22Rv1 (cell line): ENCODE data around the gene RTN1.

Experiments
- H3K27ac ChIP-seq: fragments of 450-650 bp; 2 replicates; pipeline ENCODE4 v1.5.1; 2017
- CTCF ChIP-seq: fragments of 450-650 bp; IDR thresholded peaks from 2 replicates; pipeline ENCODE4 v1.5.1; 2017; ENCODE audit warnings: mild to moderate bottlenecking
- ZFX ChIP-seq: fragments of 450-650 bp; IDR thresholded peaks from 2 replicates; pipeline ENCODE4 v1.6.1; 2017; ENCODE audit warnings: antibody characterized with exemption, borderline replicate concordance

Gene RTN1

GRCh38 chr14:59751578-59751977, 119.0 kb downstream of the RTN1 start:
- TF ChIP-seq CTCF (no peak), ZFX (no peak)
- H3K27ac ChIP-seq, result no peak overlapping the region

- TF ChIP-seq ZFX, result no peak
- TF ChIP-seq CTCF, result no peak
- no peak overlapping the region for H3K27ac ChIP-seq
Measured at GRCh38 chr14:59739794-59740193, 130.8 kb downstream of the RTN1 start.

- no peak for TF ChIP-seq ZFX
- no peak overlapping the region for H3K27ac ChIP-seq
Measured at GRCh38 chr14:59728304-59728703, 142.3 kb downstream of the RTN1 start.

- H3K27ac ChIP-seq, result no peak overlapping the region
- TF ChIP-seq CTCF, result no peak
- no peak for TF ChIP-seq ZFX
Measured at GRCh38 chr14:59727073-59727661, 143.4 kb downstream of the RTN1 start.

- no peak for TF ChIP-seq ZFX
- TF ChIP-seq CTCF, result no peak
- H3K27ac ChIP-seq, result no peak overlapping the region
Measured at GRCh38 chr14:59711080-59711479, 159.5 kb downstream of the RTN1 start.

GRCh38 chr14:59707778-59708561, 162.6 kb downstream of the RTN1 start:
- no peak overlapping the region for H3K27ac ChIP-seq
- 0 out of 2 replicates have a peak, but pooled peaks have one; percentile 5 for TF ChIP-seq CTCF
- TF ChIP-seq ZFX, result no peak

GRCh38 chr14:59705866-59706265, 164.7 kb downstream of the RTN1 start:
- H3K27ac ChIP-seq, result peak overlapping the region; percentile 24; the same call in 1 of the 2 replicates
- no peak for TF ChIP-seq CTCF
